Hepatocyte (in vitro differentiated cells): Measurements from ENCODE around the gene MAPK8IP1. TPM values are rescaled to one million over a fixed set of nuclear protein-coding genes. Genes with fewer than 3 reads are reported as not detected.

Experiments
- DNase-seq: peaks from one replicate; pipeline ENCODE4 v3.0.0-alpha.2; 2016; ENCODE audit warnings: low spot score
- H2AFZ ChIP-seq: fragments of 200-600 bp; sonication (generic); 2 replicates; pipeline ENCODE4 v1.6.0; 2016; ENCODE audit warnings: antibody characterized with exemption, mild to moderate bottlenecking
- H3K27ac ChIP-seq: fragments of 200-600 bp; sonication (generic); 2 replicates; pipeline ENCODE4 v1.5.1; 2016; ENCODE audit warnings: mild to moderate bottlenecking
- H3K27me3 ChIP-seq: fragments of 200-600 bp; sonication (generic); 2 replicates; pipeline ENCODE4 v1.6.1; 2016
- H3K36me3 ChIP-seq: fragments of 200-600 bp; sonication (generic); replicated peaks from 2 replicates; pipeline ENCODE4 v1.5.1; 2016; ENCODE audit warnings: low read depth; ENCODE audit not compliant: insufficient read depth
- H3K4me1 ChIP-seq: fragments of 200-600 bp; sonication (generic); 2 replicates; pipeline ENCODE4 v1.5.1; 2016; ENCODE audit warnings: mild to moderate bottlenecking, moderate library complexity; ENCODE audit not compliant: insufficient read depth
- H3K4me2 ChIP-seq: fragments of 200-600 bp; sonication (generic); 2 replicates; pipeline ENCODE4 v1.6.0; 2016
- H3K4me3 ChIP-seq: fragments of 200-600 bp; sonication (generic); 2 replicates; pipeline ENCODE4 v1.5.1; 2016; ENCODE audit warnings: mild to moderate bottlenecking
- H3K79me2 ChIP-seq: fragments of 200-600 bp; sonication (generic); 2 replicates; pipeline ENCODE4 v1.6.0; 2017; ENCODE audit warnings: mild to moderate bottlenecking
- H3K9me2 ChIP-seq: fragments of 200-600 bp; sonication (generic); replicated peaks from 2 replicates; pipeline ENCODE4 v1.6.0; 2017; ENCODE audit warnings: mild to moderate bottlenecking; ENCODE audit not compliant: insufficient read depth
- H3K9me3 ChIP-seq: fragments of 200-600 bp; sonication (generic); 2 replicates; pipeline ENCODE4 v1.5.1; 2016; ENCODE audit warnings: low read depth, mild to moderate bottlenecking
- H4K20me1 ChIP-seq: fragments of 200-600 bp; sonication (generic); 2 replicates; pipeline ENCODE4 v1.6.0; 2016; ENCODE audit warnings: mild to moderate bottlenecking; ENCODE audit not compliant: insufficient read depth, poor library complexity, severe bottlenecking
- EZH2 ChIP-seq: fragments of 200-600 bp; sonication (generic); IDR thresholded peaks from 2 replicates; pipeline ENCODE4 v1.6.1; 2016; ENCODE audit warnings: antibody characterized with exemption, mild to moderate bottlenecking, borderline replicate concordance
- EZH2phosphoT487 ChIP-seq: fragments of 200-600 bp; sonication (generic); IDR thresholded peaks from one replicate; pipeline ENCODE4 v1.6.1; 2018; ENCODE audit warnings: antibody characterized with exemption, mild to moderate bottlenecking, low read depth, moderate library complexity; ENCODE audit not compliant: unreplicated experiment, severe bottlenecking
- WGBS: methylation state at CpG from one replicate; pipeline ENCODE4 v1.1.6; 2016; ENCODE audit warnings: low lambda C conversion rate; ENCODE audit errors: missing lambda C conversion rate; 5-methylcytosine and 5-hydroxymethylcytosine counted together
- polyA plus RNA-seq: library from polyadenylated mRNA; unstranded; fragments of >200 nt; fragmentation: Nextera tagmentation; extraction: Ambion mirVana; gene quantifications from 2 replicates; pipeline ENCODE4 v1.2.1, GENCODE V29; 2016
- total RNA-seq: library from RNA; depleted of rRNA; stranded (reverse); fragments of >200 nt; gene quantifications from 2 replicates; pipeline ENCODE4 v1.2.3, GENCODE V29; 2014
- TF ChIP-seq, protein P1 (sequence below): fragments of 200-600 bp; sonication (generic); IDR thresholded peaks from 2 replicates; pipeline ENCODE4 v1.5.1; 2016; ENCODE audit warnings: antibody characterized with exemption, mild to moderate bottlenecking; ENCODE audit not compliant: poor library complexity

Gene MAPK8IP1
- total and polyA plus RNA-seq, 2 experiments from 2014 or later: 7.2 to 7.6 TPM

- TF ChIP-seq EZH2 (no peak), EZH2phosphoT487 (no peak)
- Histone ChIP-seq H3K36me3 (no peaks in the 10 kb centered on the region), H3K4me1 (no peaks in the 10 kb centered on the region), H3K79me2 (no peaks in the 10 kb centered on the region), H2AFZ (no peak overlapping the region), H3K9me3 (no peaks in the 10 kb centered on the region), H4K20me1 (no peaks in the 10 kb centered on the region), H3K4me2 (no peak overlapping the region), H3K27me3 (no peaks in the 10 kb centered on the region), H3K9me2 (no peaks in the 10 kb centered on the region), H3K27ac (no peak overlapping the region), H3K4me3 (no peak overlapping the region)
- 86% methylated on average over 19 of the region's 19 CpGs for WGBS
- no peak for DNase-seq
These were observed 20.7 kb downstream of the MAPK8IP1 start for GRCh38 chr11:45906096-45906682.

GRCh38 chr11:45906965-45907611 lies 21.6 kb downstream of the MAPK8IP1 start, which contains the start of gene FREY1:
TSS of gene FREY1 (minus strand) at chr11:45907271. CDS start at chr11:45907245, 26 bp downstream.
- H3K36me3 ChIP-seq: no peaks in the 10 kb centered on the region
- H4K20me1 ChIP-seq: no peaks in the 10 kb centered on the region

GRCh38 chr11:45907911-45908370 lies 22.5 kb downstream of the MAPK8IP1 start:
- Histone ChIP-seq H3K27ac (no peak overlapping the region), H3K79me2 (no peaks in the 10 kb centered on the region), H4K20me1 (no peaks in the 10 kb centered on the region), H3K9me3 (no peaks in the 10 kb centered on the region), H2AFZ (no peak overlapping the region), H3K4me1 (no peaks in the 10 kb centered on the region), H3K4me3 (no peak overlapping the region), H3K4me2 (no peak overlapping the region), H3K9me2 (no peaks in the 10 kb centered on the region), H3K36me3 (no peaks in the 10 kb centered on the region), H3K27me3 (no peaks in the 10 kb centered on the region)
- TF ChIP-seq EZH2 (no peak), EZH2phosphoT487 (no peak)
- TF ChIP-seq, protein P1, sequence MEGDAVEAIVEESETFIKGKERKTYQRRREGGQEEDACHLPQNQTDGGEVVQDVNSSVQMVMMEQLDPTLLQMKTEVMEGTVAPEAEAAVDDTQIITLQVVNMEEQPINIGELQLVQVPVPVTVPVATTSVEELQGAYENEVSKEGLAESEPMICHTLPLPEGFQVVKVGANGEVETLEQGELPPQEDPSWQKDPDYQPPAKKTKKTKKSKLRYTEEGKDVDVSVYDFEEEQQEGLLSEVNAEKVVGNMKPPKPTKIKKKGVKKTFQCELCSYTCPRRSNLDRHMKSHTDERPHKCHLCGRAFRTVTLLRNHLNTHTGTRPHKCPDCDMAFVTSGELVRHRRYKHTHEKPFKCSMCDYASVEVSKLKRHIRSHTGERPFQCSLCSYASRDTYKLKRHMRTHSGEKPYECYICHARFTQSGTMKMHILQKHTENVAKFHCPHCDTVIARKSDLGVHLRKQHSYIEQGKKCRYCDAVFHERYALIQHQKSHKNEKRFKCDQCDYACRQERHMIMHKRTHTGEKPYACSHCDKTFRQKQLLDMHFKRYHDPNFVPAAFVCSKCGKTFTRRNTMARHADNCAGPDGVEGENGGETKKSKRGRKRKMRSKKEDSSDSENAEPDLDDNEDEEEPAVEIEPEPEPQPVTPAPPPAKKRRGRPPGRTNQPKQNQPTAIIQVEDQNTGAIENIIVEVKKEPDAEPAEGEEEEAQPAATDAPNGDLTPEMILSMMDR: no peak
- WGBS: 80% methylated on average over 8 of the region's 8 CpGs
- no peak for DNase-seq

More at GRCh38 chr11:45906965-45907611, 21.6 kb downstream of the MAPK8IP1 start, which contains the start of gene FREY1:
- WGBS: 87% methylated on average over 18 of the region's 18 CpGs
- Histone ChIP-seq H3K9me2 (no peaks in the 10 kb centered on the region), H3K4me2 (no peak within 1 kb of the TSS), H3K79me2 (no peaks in the 10 kb centered on the region), H3K9me3 (no peaks in the 10 kb centered on the region), H3K4me1 (no peaks in the 10 kb centered on the region), H3K27ac (no peak within 1 kb of the TSS), H3K4me3 (no peak within 1 kb of the TSS), H3K27me3 (no peaks in the 10 kb centered on the region), H2AFZ (no peak within 1 kb of the TSS)
- no peak for TF ChIP-seq EZH2phosphoT487
- TF ChIP-seq, protein P1: no peak
- TF ChIP-seq EZH2: no peak
- no peak for DNase-seq
